Bronchial epithelial cell (primary cell): ENCODE results near the gene ANKRD16. TPM values are rescaled to one million over a fixed set of nuclear protein-coding genes. Genes with fewer than 3 reads are reported as not detected.
"Not testable (repeated sequence)": the region's sequence is repeated elsewhere in the genome, so short reads cannot be mapped to it uniquely, and the experiment has no call there.

ENCODE experiments used
- DNase-seq: peaks from one replicate; pipeline ENCODE4 v3.0.0-alpha.2; 2010; ENCODE audit warnings: low read depth
- FAIRE-seq: peaks from 2 replicates; lab custom pipeline; 2011; peaks lifted over from hg19 to GRCh38; lab: Jason Lieb, UNC
- H3K27me3 ChIP-seq: 2 replicates; pipeline ENCODE4 v1.5.1; 2011; ENCODE audit warnings: low read length; ENCODE audit not compliant: control insufficient read depth, insufficient read depth
- H3K36me3 ChIP-seq: 2 replicates; pipeline ENCODE4 v1.5.1; 2011; ENCODE audit warnings: low read length; ENCODE audit not compliant: control insufficient read depth, insufficient read depth
- H3K4me3 ChIP-seq: 2 replicates; pipeline ENCODE4 v1.5.1; 2011; ENCODE audit warnings: mild to moderate bottlenecking, low read depth, low read length, control low read depth
- total RNA-seq: library from RNA; depleted of rRNA; stranded (reverse); fragments of >200 nt; gene quantifications from 2 replicates; pipeline ENCODE4 v1.2.1, GENCODE V29; 2014
- TF ChIP-seq, protein P1 (sequence below): IDR thresholded peaks from 2 replicates; pipeline ENCODE4 v1.5.1; 2011; ENCODE audit warnings: mild to moderate bottlenecking, moderate library complexity, low read length, control low read depth, inconsistent platforms; ENCODE audit not compliant: insufficient read depth, severe bottlenecking

Gene ANKRD16
- total RNA-seq, 1 donor from 2014 or later: 5.3 TPM

DNA sequence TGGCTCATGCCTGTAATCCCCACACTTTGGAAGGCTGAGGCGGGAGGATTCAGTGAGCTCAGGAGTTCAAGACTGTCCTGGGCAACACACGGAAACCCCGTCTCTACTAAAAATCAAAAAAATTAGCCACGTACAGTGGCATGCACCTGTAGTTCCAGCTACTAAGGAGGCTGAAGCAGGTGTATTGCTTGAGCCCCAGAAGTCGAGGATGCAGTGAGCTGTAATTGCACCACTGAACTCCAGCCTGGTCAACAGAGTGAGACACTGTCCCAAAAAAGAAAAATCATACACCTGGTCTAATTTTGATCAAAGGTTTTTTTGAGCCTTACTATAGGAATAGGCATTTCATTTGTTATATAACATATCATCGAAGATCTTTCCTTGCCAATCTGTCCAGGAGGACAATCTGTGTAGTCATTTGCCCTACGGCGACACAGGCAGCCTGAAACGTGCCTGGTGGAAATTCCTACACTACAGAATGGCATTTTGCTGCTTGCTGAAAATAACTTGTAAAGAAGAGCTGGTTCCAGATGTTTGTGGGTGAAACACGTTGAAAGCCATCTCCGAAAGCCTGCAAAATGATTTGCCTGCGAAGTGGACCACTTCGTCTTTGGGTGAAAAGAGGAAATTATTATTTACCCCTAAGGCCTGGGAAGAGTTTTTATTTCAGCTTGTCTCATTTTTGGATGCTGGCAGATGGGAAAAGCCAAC, 45.2 kb downstream of the ANKRD16 start:
- Histone ChIP-seq H3K36me3 (no peaks in the 10 kb centered on the region), H3K27me3 (peaks cover 6% of the 10 kb centered on the region), H3K4me3 (no peak overlapping the region)
- TF ChIP-seq, protein P1, sequence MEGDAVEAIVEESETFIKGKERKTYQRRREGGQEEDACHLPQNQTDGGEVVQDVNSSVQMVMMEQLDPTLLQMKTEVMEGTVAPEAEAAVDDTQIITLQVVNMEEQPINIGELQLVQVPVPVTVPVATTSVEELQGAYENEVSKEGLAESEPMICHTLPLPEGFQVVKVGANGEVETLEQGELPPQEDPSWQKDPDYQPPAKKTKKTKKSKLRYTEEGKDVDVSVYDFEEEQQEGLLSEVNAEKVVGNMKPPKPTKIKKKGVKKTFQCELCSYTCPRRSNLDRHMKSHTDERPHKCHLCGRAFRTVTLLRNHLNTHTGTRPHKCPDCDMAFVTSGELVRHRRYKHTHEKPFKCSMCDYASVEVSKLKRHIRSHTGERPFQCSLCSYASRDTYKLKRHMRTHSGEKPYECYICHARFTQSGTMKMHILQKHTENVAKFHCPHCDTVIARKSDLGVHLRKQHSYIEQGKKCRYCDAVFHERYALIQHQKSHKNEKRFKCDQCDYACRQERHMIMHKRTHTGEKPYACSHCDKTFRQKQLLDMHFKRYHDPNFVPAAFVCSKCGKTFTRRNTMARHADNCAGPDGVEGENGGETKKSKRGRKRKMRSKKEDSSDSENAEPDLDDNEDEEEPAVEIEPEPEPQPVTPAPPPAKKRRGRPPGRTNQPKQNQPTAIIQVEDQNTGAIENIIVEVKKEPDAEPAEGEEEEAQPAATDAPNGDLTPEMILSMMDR: no peak
- FAIRE-seq: no peak
- no peak for DNase-seq

DNA sequence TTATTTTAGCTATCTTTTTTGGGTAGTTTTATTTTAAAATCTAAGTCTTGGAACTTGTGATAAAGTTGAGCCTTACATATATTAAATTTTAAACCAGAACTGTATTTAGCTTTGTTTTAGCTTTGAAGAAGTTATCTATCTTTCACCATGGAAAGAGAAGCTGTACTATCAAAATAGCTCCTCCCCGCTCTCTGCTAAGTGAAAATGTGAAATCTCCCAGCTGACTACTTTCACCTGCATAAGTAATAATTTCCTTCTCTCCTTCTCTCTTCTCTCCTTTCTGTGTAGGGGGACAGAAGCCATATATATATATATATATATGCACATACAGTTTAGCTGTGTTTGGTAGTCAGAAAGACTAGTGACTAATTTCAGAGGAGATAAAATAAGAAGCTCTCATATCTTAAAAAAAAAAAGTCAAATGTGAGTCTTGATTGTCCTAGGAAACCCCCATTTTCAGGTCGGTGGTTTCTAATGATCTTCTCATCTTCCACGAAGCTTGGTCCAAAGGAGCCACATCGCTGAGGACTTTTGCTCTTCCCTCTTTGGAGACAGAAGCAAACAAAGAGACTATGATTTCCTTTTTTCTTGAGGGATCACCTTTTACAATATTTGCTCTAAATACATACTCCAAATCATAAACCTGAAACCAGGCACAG, 45.9 kb downstream of the ANKRD16 start:
- Histone ChIP-seq H3K36me3 (no peaks in the 10 kb centered on the region), H3K4me3 (no peak overlapping the region), H3K27me3 (peaks cover 6% of the 10 kb centered on the region)
- FAIRE-seq (no peak), DNase-seq (no peak)
- TF ChIP-seq, protein P1: no peak

DNA sequence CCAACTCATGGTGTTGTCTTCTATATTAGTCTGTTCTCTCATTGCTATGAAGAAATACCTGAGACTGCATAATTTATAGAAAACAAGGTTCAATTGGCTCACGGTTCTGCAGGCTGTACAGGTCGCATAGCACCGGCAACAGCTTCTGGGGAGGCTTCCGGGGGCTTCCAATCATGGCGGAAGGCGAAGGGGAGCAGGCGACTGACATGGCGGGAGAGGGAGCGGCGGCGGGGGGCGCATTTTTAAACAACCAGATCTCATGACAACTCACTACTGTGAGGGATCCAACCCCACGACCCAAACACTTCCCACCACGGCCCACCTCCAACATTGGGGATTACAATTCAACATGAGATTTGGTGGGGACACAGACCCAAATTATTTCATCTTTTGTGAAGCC, 47.7 kb downstream of the ANKRD16 start:
- TF ChIP-seq, protein P1: no peak
- H3K27me3 ChIP-seq: peaks cover 6% of the 10 kb centered on the region
- H3K36me3 ChIP-seq: no peaks in the 10 kb centered on the region
- FAIRE-seq: no peak
- DNase-seq: no peak
- no peak overlapping the region for H3K4me3 ChIP-seq

DNA sequence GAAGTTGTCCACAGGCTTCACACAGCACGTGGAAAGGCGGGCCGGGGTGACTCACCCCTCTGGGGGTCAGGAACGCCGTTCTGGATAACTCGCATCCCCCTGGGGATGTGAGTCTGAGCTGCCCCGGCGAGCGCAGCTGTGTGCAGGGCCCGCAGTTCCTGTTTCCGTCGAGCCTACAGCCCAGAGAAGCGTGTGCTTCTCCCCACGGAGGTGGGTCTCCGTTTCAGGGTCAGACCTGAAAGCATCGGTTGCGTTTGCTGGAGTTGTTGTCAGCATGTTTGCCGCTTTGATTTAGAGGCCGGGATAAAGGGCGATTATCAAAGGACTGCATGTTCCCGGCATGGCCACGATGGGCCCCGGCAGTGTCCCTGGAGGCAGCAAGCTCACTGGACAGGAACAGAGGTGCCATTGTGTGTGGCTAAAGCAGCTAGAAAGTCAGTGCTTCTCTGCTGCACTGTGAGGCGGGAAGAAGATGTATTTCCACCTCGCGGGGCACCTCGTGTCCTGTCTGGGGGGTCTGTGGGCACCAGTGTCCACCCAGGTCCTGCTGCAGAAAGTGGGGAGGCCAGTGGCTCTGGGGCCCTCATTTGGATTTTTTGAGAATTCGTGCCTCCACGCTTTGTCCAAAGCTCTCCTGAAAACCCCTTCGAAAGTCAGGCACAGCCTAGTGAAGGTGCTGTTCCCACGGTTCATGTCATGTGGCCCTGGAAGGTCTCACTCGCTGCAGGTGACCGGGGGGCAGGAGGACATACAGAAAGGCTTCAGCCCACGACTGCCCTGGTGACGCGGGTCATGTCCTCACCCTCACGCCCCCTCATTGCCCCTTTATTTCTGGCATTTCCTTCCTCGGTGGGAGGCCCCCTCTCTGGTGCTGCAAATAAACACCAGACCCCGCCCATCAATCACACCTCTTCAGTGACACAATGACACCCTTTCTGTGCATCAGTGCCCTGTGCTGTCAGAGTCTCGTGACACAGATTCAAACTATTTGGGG, 49.1 kb downstream of the ANKRD16 start:
- TF ChIP-seq, protein P1: no peak
- Histone ChIP-seq H3K27me3 (peaks cover 6% of the 10 kb centered on the region), H3K4me3 (no peak overlapping the region), H3K36me3 (no peaks in the 10 kb centered on the region)
- DNase-seq: no peak
- no peak for FAIRE-seq

DNA sequence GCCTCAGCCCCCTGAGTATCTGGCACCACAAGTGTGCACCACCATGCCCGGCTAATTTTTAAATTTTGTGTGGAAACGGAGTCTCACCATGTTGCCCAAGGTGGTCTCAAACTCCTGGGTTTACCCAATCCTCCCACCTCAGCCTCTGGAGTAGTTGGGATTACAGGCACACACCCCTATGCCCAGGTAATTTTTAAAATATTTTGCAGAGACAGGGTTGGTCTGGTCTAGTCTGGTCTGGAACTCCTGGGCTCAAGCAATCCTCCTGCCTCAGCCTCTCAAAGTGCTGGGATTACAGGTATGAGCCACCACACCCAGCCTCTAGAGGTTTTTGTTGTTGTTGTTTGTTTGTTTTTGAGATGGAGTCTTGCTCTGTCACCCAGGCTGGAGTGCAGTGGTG, 53.5 kb downstream of the ANKRD16 start:
- H3K27me3 ChIP-seq, DNase-seq, H3K36me3 ChIP-seq, FAIRE-seq, H3K4me3 ChIP-seq: not testable (repeated sequence)
